ENCODE results near the gene TRMT2A.
A peak's percentile ranks its signal among the peaks of the same experiment; 100 is the strongest.
"Not testable (repeated sequence)": the region's sequence is repeated elsewhere in the genome, so short reads cannot be mapped to it uniquely, and the experiment has no call there.

TRMT2A gene, protein sequence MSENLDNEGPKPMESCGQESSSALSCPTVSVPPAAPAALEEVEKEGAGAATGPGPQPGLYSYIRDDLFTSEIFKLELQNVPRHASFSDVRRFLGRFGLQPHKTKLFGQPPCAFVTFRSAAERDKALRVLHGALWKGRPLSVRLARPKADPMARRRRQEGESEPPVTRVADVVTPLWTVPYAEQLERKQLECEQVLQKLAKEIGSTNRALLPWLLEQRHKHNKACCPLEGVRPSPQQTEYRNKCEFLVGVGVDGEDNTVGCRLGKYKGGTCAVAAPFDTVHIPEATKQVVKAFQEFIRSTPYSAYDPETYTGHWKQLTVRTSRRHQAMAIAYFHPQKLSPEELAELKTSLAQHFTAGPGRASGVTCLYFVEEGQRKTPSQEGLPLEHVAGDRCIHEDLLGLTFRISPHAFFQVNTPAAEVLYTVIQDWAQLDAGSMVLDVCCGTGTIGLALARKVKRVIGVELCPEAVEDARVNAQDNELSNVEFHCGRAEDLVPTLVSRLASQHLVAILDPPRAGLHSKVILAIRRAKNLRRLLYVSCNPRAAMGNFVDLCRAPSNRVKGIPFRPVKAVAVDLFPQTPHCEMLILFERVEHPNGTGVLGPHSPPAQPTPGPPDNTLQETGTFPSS
- long read RNA-seq, donor 1, partial matches to known transcripts: 167 of 358 reads
- long read RNA-seq, donor 1, other reads (novel, unspliced or antisense): 185 of 358 reads
- long read RNA-seq, donor 2, partial matches to known transcripts: 0 of 7 reads
- long read RNA-seq, donor 2, other reads (novel, unspliced or antisense): 0 of 7 reads
- long read RNA-seq, donor 3, partial matches to known transcripts: 0 of 2 reads
- long read RNA-seq, donor 3, other reads (novel, unspliced or antisense): 0 of 2 reads
- long read RNA-seq, donor 4, partial matches to known transcripts: 5 of 10 reads
- long read RNA-seq, donor 4, other reads (novel, unspliced or antisense): 0 of 10 reads
- long read RNA-seq, donor 5, partial matches to known transcripts: 0 of 6 reads
- long read RNA-seq, donor 5, other reads (novel, unspliced or antisense): 0 of 6 reads
- long read RNA-seq, donor 6, partial matches to known transcripts: 7 of 10 reads
- long read RNA-seq, donor 6, other reads (novel, unspliced or antisense): 0 of 10 reads
- long read RNA-seq, donor 7, partial matches to known transcripts: 6 of 15 reads
- long read RNA-seq, donor 7, other reads (novel, unspliced or antisense): 0 of 15 reads
- long read RNA-seq, donor 8, transcript TRMT2A-201 (12 exons, 2,964 nt): major isoform, 5 of 369 reads
- long read RNA-seq, donor 8, partial matches to known transcripts: 260 of 369 reads
- long read RNA-seq, donor 8, other reads (novel, unspliced or antisense): 100 of 369 reads

DNA sequence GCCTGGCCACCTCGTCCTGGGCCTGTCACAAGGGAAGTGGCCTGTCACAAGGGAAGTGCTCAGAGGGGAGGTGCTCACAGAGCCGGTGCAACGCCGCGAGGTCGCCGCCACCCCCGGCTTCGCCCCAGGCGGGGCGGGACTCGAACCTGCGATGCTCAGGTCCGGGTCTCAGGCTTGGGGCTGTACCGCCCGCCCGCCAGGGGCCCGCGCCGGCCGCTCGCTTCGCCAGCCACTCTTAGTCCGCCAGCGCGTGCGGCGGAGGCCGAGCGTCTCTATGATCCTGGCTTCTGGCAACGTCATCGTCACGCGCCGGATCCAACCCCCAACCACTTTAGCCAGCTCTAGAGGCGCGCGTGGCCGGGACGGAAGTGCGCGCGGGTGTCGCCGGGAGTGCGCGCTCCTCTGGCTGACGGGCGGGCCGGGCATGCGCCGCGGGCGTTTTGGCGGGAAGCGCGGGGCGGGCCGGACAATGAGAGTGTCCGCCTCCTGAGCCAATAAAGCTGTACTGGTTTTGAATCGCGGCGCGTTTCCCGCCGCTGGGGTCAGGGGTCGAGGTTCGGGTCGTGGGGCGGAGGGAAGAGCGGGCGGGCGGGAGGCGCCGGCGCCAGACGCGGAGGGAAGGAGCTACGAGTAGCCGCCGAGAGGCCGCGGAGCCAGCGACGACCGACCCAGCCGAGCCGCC lies at the start of gene TRMT2A:
Gene TRMT2A (minus strand): TSS at position 276 of the 682 bp plus-strand sequence. CDS start 320 bp downstream, outside the sequence.
- peak; percentile 94 for DNase-seq

DNA sequence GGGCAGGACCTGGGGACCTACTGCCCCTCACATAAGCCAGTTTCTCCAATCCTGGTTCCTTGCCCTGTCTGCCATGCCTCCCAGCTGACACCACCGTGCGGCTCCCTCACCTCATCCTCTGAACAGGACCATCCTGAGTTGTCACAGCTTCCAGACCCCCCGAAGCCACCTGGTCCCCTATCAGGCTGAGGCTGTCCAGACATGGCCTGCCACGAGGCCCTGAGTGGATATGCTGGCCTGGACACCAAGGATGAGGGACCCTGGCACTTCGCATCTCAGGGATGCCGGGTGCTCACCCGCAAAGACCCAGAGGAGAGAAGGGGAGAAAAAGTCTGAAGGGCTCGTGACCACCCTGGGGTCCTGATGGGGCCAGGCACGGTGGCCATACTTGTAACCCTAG lies 49.7 kb upstream of the TRMT2A start:
- no peak for DNase-seq

DNA sequence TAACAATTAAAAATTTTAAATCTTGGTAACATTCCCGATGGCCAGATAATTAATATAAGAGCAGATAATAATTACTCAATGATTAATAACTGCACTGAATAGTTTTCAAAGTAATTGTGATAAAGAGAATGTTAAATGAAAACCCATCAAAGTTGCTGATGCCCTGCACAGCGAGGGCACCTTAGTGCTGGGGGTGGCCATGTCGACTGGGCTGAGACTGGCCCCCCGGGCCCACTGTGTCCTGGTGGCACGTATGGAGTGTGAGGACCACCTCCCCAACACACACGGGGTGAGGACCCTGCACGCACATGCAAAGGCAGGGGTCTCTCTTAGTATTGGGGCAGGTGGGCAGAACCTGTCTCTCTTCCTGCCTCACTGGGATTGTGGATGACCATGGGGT lies 48.9 kb upstream of the TRMT2A start:
- DNase-seq: no peak

DNA sequence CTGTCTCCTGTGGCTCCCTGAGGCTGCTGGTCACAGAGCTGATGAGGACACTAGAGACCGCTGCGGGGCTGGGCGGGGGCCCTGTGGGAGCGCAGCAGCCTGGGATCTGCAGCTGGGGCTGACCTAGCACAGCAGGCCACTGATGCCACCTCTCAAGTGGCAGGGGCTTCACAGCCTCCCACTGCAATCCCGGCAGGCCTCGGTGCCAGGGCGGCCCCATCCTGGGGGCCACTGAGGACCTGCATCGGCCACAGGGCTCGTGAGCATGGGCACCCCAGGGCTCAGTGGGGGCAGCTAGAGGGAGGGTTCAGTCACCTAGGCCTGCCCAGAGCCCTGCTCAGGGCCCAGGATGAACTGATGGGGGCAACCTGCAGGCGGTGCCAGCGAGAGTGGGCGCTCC lies 48.4 kb upstream of the TRMT2A start:
- DNase-seq: no peak

DNA sequence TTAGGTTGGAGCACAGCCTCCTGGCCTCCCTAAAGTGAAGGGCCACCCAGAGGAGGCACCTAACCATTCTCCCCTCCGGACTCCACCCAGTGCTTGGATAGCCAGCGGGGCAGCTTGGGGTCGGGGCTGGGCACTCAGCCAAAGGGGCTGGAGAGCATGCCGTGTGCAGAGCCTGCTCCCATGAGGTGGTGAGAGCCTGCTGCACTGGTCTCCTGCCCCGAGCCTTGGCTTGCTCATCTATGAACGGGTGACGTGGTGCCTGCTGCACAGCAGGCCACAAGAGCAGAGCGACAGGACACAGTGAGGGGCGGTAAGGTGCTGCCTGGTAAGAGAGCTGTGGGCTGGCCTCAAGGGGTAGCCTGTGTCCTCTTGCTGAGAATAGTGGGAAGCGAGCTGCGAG lies 47.8 kb upstream of the TRMT2A start:
- DNase-seq: no peak

DNA sequence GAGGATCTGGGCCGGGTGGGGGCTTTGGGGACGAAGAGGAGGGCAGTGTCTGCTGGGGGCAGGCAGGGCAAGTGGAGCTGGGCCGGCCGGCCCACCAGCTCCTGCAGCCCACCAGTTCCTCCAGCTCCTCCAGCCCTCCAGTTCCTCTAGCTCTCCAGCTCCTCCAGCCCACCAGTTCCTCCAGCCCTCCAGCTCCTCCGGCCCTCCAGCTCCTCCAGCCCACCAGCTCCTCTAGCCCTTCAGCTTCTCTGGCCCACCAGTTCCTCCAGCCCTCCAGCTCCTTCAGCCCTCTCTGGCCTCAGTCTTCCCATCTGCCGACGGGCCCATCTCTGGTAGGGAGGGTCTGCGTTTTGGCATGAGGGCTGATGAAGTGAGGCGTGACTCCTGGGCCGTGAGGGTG lies 43.0 kb upstream of the TRMT2A start:
- DNase-seq: no peak

DNA sequence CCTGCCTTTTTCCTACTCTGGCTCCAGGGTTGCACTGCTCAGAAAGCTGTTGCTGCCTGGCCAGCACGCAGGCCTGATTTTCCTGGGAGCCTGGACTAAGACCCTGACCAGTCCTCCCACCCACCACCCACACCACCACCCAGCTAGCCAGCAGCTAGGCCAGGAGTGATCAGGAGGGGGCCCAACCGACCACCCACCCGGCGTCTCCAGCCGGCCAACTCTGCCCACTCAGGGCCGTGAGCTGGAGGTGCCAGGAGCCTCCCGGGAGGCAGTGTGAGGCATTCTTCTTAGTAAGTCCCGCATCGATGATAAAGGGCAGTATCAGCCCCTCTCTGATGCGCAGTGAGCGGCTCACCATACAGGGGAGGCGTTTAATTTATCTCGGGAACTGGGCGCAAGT lies 42.5 kb upstream of the TRMT2A start:
- DNase-seq: not testable (repeated sequence)

DNA sequence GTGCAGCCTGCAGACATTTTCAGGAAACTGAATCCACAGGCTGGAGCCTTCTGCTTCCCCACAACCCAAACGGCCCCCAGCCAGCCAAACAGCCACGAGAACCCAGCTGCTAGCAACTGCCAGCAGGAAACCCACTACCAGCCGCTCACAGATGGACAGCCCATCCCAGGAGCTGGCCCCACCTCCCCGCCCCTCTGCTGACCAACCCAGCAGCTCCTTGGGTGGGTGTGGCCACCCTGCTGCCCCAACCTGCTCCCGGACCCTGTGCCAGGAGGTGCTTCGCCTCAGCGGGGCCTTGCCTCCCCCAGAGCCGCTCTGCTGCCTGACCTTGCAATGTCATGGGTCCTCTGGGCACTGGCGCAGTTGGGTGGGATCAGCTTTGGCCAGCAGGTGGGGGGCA lies 42.0 kb upstream of the TRMT2A start:
- peak; percentile 59 for DNase-seq

DNA sequence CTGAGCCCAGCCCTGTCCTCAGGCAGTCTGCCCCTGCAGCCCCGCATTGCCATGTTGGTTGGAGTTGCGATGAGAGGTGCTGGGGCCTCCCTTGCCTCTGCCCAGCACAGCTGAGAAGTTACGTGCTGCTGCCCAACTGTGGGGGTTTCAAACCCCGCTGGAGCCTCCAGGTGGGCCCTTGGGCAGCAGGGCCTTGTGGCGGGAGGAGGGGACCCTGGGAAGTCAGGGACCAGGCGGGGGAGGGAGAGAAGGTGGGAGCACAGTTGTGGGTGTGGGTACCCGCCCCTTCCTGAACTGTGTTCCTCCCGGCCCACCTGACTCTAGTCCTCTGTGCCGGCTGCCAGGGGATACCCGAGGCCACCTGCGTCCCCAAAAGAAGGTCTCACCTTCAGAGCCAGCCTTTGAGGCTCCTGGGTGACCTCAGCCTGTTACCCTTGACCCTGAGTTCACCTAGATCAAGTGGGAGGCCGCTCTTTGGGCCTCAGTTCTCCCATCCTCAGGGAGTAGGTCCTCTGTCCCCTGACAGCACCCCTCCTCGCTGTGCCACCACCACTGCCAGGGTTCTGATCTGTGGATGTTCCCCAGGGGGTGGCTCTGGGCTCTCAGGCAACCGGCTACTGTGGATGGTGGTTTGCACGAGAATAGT lies 41.5 kb upstream of the TRMT2A start:
- no peak for DNase-seq

DNA sequence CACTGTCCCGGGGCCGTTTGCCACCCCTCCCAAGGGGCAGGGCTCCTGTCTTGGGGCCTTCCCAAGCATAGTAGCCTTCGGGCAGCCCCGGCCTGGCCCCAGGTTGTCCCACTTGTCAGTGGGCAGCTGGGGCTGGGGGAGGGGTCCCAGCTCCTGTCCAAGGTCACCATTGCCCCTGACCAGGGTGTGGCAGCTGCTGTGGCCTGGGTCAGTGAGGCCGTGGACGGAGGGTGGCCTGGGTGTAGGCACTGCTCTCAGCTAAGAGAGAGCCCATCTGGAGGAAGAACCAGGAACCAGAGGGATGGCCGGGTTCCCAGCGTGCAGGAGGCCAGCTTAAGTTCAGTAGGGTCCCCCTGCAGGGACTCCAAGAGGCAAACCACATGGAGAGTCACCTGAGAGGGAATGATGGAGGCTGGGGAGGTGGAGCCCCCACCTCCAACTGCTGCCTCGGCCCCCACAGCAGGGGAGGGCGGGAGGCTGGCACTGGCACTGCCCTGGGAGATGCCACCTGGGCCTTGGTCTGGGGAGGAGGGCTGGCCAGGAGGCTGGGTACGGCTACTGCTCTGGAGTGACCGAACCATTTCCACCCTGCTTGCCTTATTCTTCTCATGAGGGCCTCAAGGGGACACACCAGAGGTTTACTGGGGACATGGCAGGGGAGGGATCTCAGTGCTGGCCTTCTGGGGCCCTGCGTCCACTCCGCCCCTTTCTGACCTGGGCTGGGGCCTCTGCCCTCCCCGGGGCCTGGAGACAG lies 40.6 kb upstream of the TRMT2A start:
- DNase-seq: no peak

DNA sequence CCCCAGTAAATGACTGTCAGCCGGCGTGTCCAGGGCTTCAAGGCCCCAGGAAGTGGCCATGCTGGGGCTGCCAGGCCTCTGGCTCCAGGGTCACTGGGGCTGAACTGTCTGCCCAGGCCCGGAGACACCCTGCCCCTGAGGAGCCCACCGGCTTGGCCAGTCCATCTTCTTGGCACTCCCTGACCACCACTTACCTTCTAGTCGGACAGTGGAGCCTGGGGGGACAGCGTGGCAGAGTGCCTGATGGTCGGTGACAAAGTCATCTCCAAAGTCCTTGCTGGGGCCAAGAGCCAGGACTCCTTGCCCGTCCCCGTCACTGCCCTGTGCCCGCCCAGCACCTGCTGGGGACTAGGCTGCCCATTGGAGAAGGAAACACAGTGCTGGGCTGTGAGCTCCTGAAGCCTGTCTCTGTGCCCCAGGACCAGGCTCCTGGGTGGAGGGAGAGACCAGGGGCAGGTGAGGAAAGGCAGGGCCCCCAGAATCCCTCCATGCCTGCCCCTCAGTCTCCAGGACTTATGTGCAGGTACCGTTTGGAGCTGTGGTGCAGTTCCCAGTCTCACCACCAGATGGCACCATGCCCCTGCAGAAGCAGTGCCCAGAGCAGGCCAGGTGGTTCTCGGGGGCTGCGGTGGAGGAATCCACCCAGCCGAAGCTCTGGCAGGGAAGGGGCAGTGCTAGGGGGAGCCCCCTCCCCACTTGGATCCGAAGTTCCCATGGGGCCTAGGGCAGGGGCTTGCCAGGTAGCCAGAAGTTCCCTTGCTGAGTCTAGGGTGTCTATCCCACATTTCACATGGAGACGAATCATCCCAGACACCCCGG lies 39.8 kb upstream of the TRMT2A start:
- DNase-seq: peak; percentile 79

DNA sequence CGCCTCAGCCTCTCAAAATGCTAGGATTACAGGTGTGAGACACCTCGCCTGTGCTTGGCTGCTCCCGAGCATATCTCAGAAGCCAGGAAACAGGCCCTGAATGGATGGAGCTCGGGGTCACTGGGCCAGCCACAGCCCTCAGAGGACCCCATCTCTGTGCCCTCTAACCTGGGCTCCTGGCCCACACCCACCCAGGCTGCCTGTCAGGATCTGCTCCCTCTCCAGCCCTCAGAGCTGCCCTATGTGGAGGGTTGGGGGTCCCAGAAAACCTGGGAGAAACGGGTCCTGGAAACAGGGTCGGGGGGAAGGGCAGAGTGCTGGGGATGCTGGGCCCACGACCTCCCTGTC lies 39.0 kb upstream of the TRMT2A start:
- no peak for DNase-seq

DNA sequence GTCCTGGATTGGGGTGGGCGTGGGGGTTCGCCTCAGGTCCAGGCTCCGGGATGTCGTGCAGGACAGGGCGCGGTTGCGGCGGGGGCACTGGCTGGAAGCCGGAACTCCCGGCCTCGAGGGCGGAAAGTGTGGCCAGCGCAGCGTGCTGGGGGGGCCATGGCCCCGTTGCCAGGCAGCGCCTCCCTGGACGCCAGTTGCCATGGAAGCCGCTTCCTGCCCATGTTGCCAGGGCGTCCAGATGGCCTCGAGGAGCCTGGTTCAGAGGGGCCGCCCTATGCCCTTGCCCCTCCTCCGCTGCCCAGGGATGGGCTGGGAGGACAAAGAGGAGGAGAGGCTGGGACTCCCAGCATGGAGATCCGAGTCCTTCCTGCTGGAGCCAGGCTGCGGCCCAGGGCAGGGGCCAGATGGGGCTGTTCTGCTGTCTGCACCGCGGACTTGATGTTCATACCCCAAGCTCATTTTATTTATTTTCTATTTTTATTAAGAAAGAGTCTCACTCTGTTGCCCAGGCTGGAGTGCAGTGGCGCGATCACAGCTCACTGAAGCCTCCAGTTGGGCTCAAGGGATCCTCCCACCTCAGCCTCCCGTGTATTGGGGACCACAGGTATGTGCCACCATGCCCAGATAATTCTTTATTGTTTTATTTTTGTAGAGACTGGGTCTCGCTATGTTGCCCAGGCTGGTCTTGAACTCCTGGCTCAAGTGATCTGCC lies 38.5 kb upstream of the TRMT2A start:
- no peak for DNase-seq

DNA sequence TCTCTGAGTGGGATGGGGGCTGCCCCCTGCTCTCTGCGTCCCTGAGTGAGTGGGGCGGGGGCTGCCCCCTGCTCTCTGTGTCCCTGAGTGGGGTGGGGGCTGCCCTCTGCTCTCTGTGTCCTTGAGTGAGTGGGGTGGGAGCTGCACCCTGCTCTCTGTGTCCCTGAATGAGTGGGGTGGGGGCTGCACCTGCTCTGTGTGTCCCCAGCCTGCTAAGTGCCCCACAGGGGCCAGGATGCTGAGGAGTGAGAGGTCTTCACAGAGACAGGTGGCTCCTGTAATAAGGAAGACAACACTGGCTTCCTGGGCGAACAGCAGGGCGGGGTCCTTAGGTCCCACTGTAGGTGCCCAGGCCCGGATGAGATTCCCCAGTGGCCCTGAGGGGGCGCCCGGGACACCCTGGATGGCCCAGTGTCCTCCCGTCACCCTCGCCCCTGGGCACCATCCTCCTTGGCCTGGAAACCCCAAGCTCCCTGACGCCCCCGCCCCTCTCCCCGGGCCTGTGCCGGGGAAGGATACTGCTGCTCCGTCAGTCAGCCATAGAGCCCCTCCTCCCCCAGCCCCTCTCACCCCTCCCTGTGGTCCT lies 37.7 kb upstream of the TRMT2A start:
- no peak for DNase-seq

DNA sequence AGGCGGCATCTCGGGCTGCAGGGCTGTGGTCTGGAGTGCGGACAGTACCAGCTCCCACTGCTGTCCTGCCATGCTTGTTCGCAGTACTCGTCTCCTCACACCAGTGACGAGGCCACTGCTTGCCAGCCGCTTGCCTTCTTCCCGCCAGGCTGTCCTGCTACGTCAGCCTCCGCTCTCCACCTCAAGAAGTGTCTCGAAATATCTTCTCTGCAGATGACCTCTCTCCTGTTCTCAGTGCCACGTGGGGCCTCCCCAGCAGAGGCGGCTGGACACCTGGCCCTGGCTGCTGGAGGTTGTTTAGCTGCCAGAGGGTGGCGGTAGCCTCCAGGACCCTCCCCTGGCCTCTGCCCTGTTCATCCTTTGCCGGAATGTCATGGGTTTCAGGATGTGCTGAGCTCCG lies 36.9 kb upstream of the TRMT2A start:
- DNase-seq: no peak

DNA sequence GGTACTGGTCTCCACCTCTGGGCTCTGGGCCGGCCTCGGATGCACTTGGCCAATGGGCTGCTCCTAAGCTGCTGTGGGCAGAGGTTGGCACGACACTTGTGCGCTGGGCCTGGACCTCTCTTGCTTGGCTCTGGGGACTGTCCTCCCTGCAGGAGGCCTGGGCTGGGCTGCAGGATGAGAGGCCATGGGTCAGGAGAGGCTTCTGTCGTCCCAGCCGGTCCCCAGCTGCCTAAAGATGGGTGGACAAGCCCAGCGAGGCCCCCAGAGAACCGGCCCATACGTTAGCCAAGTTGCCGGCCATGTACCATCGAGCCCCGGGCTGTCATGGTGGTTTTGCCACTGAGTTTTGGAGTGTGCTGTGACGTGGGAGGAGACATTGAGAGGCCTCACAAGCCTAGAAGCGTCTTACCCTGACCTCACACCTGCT lies 35.5 kb upstream of the TRMT2A start:
- DNase-seq: no peak

DNA sequence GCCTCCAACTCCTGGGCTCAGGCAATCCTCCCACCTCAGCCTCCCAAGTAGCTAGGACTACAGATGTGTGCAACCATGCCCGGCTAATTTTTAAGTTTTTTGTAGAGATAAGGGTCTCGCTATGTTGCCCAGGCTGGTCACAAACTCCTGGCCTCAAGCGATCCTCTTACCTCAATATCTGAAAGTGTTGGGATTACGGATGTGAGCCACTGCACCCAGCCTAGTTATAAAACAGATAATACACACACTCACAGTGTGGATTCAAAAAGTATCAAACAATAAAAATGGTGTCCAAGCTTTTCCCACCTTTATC lies 34.2 kb upstream of the TRMT2A start:
- no peak for DNase-seq

DNA sequence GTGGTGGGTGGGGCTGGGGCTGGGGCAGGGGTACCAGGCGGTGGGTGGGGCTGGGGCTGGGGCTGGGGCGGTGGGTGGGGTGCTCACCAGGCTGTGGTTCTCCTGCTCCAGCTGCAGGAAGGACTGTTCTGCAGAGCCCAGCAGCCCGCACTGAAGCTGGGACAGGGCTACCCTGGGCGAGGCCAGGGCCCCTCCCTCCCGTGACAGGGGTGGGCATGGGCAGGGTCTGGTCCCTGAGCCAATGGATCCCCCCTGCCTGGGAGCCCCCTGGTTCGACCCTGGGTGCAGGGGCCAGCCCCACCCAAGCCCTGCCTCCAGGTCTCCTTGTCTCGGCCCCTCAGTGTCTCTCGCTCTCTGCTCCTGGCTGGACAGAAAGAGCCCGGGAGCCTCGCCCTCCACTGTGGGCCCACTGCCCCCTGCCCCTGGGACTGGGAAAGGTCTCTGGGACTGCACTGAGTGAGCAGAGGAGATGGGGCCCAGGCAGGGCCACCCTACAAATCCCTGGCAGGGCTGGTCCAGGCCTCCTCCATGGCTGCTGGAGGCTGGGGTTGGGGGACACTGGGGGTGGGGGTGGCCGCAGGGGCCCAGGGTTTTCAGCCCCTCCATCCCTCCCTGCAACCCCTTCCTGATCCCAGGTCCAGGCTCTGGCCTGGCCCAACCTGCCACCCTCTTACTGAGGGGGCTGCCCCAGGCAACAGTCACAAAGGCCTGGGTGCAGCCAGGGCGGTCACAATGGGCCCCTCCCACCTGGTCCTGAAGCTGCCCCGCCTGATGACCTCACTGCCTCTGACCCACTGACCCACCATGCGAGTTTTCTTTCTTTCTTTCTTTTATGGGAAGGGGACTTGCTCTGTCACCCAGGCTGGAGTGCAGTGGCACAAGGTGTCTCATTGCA lies 33.6 kb upstream of the TRMT2A start, which contains the start of gene CCDC188:
Gene CCDC188 (minus strand): TSS at position 675 of the 895 bp plus-strand sequence. CDS start 69 bp downstream, at position 606.
- no peak for DNase-seq

All from right kidney (tissue), 9 donors.